ENCODE data around the gene HDAC4.

HDAC4 gene

GRCh38 chr2:239036819-239037558 lies 363.8 kb downstream of the HDAC4 start:
- Histone ChIP-seq H3K4me1 (ENCODE audit: low read length) (no peaks in the 10 kb centered on the region), H3K9me2 (replicated peaks; ENCODE audit: insufficient read depth, low read length) (no peaks in the 10 kb centered on the region)

GRCh38 chr2:239035997-239036731 lies 364.7 kb downstream of the HDAC4 start:
- Histone ChIP-seq H4K20me1 (ENCODE audit: insufficient read depth, low read length) (no peaks in the 10 kb centered on the region), H3K4me1 (ENCODE audit: low read length) (no peaks in the 10 kb centered on the region), H3K9me3 (replicated peaks; ENCODE audit: insufficient read depth, low read length) (no peaks in the 10 kb centered on the region), H3K9ac (ENCODE audit: low read length) (no peak overlapping the region), H3K36me3 (replicated peaks; ENCODE audit: insufficient read depth, low read length) (no peaks in the 10 kb centered on the region), H3K27ac (ENCODE audit: low read length) (no peak overlapping the region), H3K79me2 (ENCODE audit: low read length) (no peaks in the 10 kb centered on the region), H3F3A (ENCODE audit: insufficient read depth, low read length) (no peaks in the 10 kb centered on the region), H3K4me2 (ENCODE audit: low read depth, low read length) (no peak overlapping the region), H2AFZ (ENCODE audit: low read length) (no peak overlapping the region), H3K9me2 (replicated peaks; ENCODE audit: insufficient read depth, low read length) (no peaks in the 10 kb centered on the region), H3K4me3 (ENCODE audit: low read length) (no peak overlapping the region), H3K27me3 (replicated peaks; ENCODE audit: insufficient read depth, low read length) (no peaks in the 10 kb centered on the region)
- DNase-seq = no peak
- TF ChIP-seq EZH2 (optimal IDR thresholded peaks at IDR 0.05; ENCODE audit: low read depth, low read length) = no peak
- TF ChIP-seq EZH2phosphoT487 (IDR thresholded peaks at IDR 0.05; ENCODE audit: low read length) = no peak
- TF ChIP-seq, protein P1, sequence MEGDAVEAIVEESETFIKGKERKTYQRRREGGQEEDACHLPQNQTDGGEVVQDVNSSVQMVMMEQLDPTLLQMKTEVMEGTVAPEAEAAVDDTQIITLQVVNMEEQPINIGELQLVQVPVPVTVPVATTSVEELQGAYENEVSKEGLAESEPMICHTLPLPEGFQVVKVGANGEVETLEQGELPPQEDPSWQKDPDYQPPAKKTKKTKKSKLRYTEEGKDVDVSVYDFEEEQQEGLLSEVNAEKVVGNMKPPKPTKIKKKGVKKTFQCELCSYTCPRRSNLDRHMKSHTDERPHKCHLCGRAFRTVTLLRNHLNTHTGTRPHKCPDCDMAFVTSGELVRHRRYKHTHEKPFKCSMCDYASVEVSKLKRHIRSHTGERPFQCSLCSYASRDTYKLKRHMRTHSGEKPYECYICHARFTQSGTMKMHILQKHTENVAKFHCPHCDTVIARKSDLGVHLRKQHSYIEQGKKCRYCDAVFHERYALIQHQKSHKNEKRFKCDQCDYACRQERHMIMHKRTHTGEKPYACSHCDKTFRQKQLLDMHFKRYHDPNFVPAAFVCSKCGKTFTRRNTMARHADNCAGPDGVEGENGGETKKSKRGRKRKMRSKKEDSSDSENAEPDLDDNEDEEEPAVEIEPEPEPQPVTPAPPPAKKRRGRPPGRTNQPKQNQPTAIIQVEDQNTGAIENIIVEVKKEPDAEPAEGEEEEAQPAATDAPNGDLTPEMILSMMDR (IDR thresholded peaks at IDR 0.05; ENCODE audit: low read length) = no peak

More at GRCh38 chr2:239036819-239037558, 363.8 kb downstream of the HDAC4 start:
- H3K36me3 ChIP-seq (replicated peaks; ENCODE audit: insufficient read depth, low read length) = no peaks in the 10 kb centered on the region
- H3K9ac ChIP-seq (ENCODE audit: low read length) = no peak overlapping the region
- no peaks in the 10 kb centered on the region for H3K9me3 ChIP-seq (replicated peaks; ENCODE audit: insufficient read depth, low read length)
- H4K20me1 ChIP-seq (ENCODE audit: insufficient read depth, low read length) = no peaks in the 10 kb centered on the region
- DNase-seq = no peak
- H3F3A ChIP-seq (ENCODE audit: insufficient read depth, low read length) = no peaks in the 10 kb centered on the region
- H3K4me2 ChIP-seq (ENCODE audit: low read depth, low read length) = no peak overlapping the region
- H3K79me2 ChIP-seq (ENCODE audit: low read length) = no peaks in the 10 kb centered on the region
- H2AFZ ChIP-seq (ENCODE audit: low read length) = no peak overlapping the region
- no peak overlapping the region for H3K27ac ChIP-seq (ENCODE audit: low read length)
- TF ChIP-seq EZH2 (optimal IDR thresholded peaks at IDR 0.05; ENCODE audit: low read depth, low read length) (no peak), EZH2phosphoT487 (IDR thresholded peaks at IDR 0.05; ENCODE audit: low read length) (no peak)
- TF ChIP-seq, protein P1 (IDR thresholded peaks at IDR 0.05; ENCODE audit: low read length) = no peak
- H3K4me3 ChIP-seq (ENCODE audit: low read length) = no peak overlapping the region
- no peaks in the 10 kb centered on the region for H3K27me3 ChIP-seq (replicated peaks; ENCODE audit: insufficient read depth, low read length)

DNA sequence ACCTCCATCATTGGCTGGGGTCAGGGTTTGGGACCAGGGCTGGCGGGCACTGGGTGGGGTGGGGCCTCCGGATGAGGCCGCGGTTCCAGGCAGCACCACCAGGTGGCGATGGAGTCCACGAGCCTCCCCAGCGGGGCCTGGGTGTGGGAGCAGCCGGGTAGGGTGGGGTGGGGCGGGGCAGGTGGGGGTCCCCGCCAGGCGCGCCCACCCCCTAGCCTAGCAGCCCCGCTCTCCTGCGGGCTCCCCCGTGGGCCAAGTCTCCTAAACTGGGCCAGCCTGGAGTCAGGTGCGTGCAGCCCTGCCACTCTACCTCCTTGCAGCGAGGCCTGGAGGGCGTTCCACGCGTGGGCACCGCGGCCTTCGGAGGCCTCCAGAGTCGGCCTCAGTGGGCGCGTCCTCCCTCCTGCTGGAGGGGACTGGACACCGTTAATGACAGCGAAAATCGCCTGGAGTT lies 365.4 kb downstream of the HDAC4 start:
- Histone ChIP-seq H3K79me2 (ENCODE audit: low read length) (no peaks in the 10 kb centered on the region), H3K9ac (ENCODE audit: low read length) (no peak overlapping the region), H3K9me3 (replicated peaks; ENCODE audit: insufficient read depth, low read length) (no peaks in the 10 kb centered on the region), H3K9me2 (replicated peaks; ENCODE audit: insufficient read depth, low read length) (no peaks in the 10 kb centered on the region), H3K36me3 (replicated peaks; ENCODE audit: insufficient read depth, low read length) (no peaks in the 10 kb centered on the region), H4K20me1 (ENCODE audit: insufficient read depth, low read length) (no peaks in the 10 kb centered on the region), H3K27me3 (replicated peaks; ENCODE audit: insufficient read depth, low read length) (no peaks in the 10 kb centered on the region; the same call in 1 of the 2 replicates), H3K4me2 (ENCODE audit: low read depth, low read length) (no peak overlapping the region), H2AFZ (ENCODE audit: low read length) (no peak overlapping the region), H3K4me1 (ENCODE audit: low read length) (no peaks in the 10 kb centered on the region), H3F3A (ENCODE audit: insufficient read depth, low read length) (no peaks in the 10 kb centered on the region), H3K4me3 (ENCODE audit: low read length) (no peak overlapping the region), H3K27ac (ENCODE audit: low read length) (no peak overlapping the region)
- peak; percentile 39 for DNase-seq
- no peak for TF ChIP-seq EZH2 (optimal IDR thresholded peaks at IDR 0.05; ENCODE audit: low read depth, low read length)
- TF ChIP-seq, protein P1 (IDR thresholded peaks at IDR 0.05; ENCODE audit: low read length) = peak; percentile 52
